T-cell (primary cell): Measurements from ENCODE around the gene ZC2HC1C. TPM values are rescaled to one million over a fixed set of nuclear protein-coding genes. Genes with fewer than 3 reads are reported as not detected.

ENCODE experiments used
- ATAC-seq, 4 experiments: fragments of 200-7000 bp in 3 of 4; fragments of 150-1000 bp in 1 of 4; cut with Tn5 transposase; replicated peaks in 1 of 4; 1 replicate in 3 of 4; 2 replicates in 1 of 4; pipeline ENCODE4 v1.10.0; 2021; ENCODE audit warnings: moderate library complexity in 3 of 4, mild to moderate bottlenecking in 2 of 4, moderate number of reproducible peaks in 1 of 4
- CTCF ChIA-PET, 2 donors: fragments of 300-600 bp; sonication (Branson Sonifier 250); formaldehyde crosslinking; loops; one replicate each; lab custom pipeline; 2022; ENCODE audit warnings: antibody characterized with exemption in 2 of 2; lab: Charles Lee
- POLR2A ChIA-PET, 2 donors: fragments of 300-600 bp; sonication (Branson Sonifier 250); formaldehyde crosslinking; loops; one replicate each; lab custom pipeline; 2022; ENCODE audit warnings: antibody characterized with exemption in 2 of 2; lab: Charles Lee
- DNase-seq, 35 experiments: peaks; one replicate each; pipeline versions ENCODE4 v3.0.0 to v3.0.0-alpha.2; 2013 to 2023
- H3K27ac ChIP-seq: one replicate; pipeline ENCODE4 v1.5.1; 2013; ENCODE audit warnings: low read length
- H3K27me3 ChIP-seq, 2 experiments: replicated peaks in 1 of 2; 1 replicate in 1 of 2; 2 replicates in 1 of 2; pipeline versions ENCODE4 v1.6.1 to v1.7.0; 2013; ENCODE audit warnings: low read length in 1 of 2, mixed read lengths in 1 of 2; ENCODE audit not compliant: control insufficient read depth in 2 of 2, insufficient read depth in 2 of 2; ENCODE audit errors: extremely low read depth in 1 of 2
- H3K36me3 ChIP-seq, 2 donors: 1 replicate in 1 of 2; 2 replicates in 1 of 2; pipeline versions ENCODE4 v1.6.1 to v1.7.0; 2013; ENCODE audit warnings: low read length in 1 of 2; ENCODE audit not compliant: control insufficient read depth in 2 of 2, insufficient read depth in 1 of 2; ENCODE audit errors: extremely low read depth in 1 of 2
- H3K4me1 ChIP-seq, 2 experiments: 1 replicate in 1 of 2; 2 replicates in 1 of 2; pipeline versions ENCODE4 v1.6.1 to v1.7.0; 2013; ENCODE audit warnings: low read length in 2 of 2, mixed read lengths in 1 of 2; ENCODE audit not compliant: insufficient read depth in 2 of 2, control insufficient read depth in 1 of 2; ENCODE audit errors: extremely low read depth in 1 of 2
- H3K4me3 ChIP-seq, 2 donors: 1 replicate in 1 of 2; 2 replicates in 1 of 2; pipeline versions ENCODE4 v1.5.1 to v1.7.0; 2013; ENCODE audit warnings: mild to moderate bottlenecking in 2 of 2, low read length in 1 of 2, moderate library complexity in 1 of 2; ENCODE audit not compliant: control insufficient read depth in 1 of 2; ENCODE audit errors: extremely low read depth in 1 of 2
- H3K9me3 ChIP-seq: 2 replicates; pipeline ENCODE4 v1.7.0; 2013
- H3K27ac Mint-ChIP-seq, 2 donors: one replicate each; pipeline ENCODE4 v1.8.0; 2020 to 2021; ENCODE audit warnings: mild to moderate bottlenecking in 2 of 2, mixed read lengths in 2 of 2
- H3K27me3 Mint-ChIP-seq, 2 donors: one replicate each; pipeline ENCODE4 v1.8.0; 2021 to 2022; ENCODE audit warnings: mixed read lengths in 2 of 2
- H3K36me3 Mint-ChIP-seq: one replicate; pipeline ENCODE4 v1.8.0; 2021; ENCODE audit warnings: mixed read lengths
- H3K4me1 Mint-ChIP-seq, 3 donors: one replicate each; pipeline ENCODE4 v1.8.0; 2020 to 2022; ENCODE audit warnings: mixed read lengths in 3 of 3, mild to moderate bottlenecking in 1 of 3
- H3K4me3 Mint-ChIP-seq, 3 donors: one replicate each; pipeline ENCODE4 v1.8.0; 2020 to 2022; ENCODE audit warnings: mild to moderate bottlenecking in 3 of 3, mixed read lengths in 3 of 3, moderate library complexity in 3 of 3
- H3K9me3 Mint-ChIP-seq, 3 donors: one replicate each; pipeline ENCODE4 v1.8.0; 2020 to 2022; ENCODE audit warnings: mixed read lengths in 3 of 3
- whole genome bisulfite sequencing: methylation state at CpG from one replicate; pipeline ENCODE4 v1.1.5; 2013; ENCODE audit warnings: missing lambda C conversion rate; ENCODE audit not compliant: insufficient coverage; 5-methylcytosine and 5-hydroxymethylcytosine counted together
- total RNA-seq, 35 experiments: library from RNA in 6 of 35; stranded (reverse) in 6 of 35; fragments of 120-200 nt in 1 of 35; gene quantifications; one replicate each; pipeline versions ENCODE4 v1.2.1 to v1.2.4 and lab custom pipeline; 2013 to 2026

The ZC2HC1C gene
- total RNA-seq, 5 donors from 2014 or later (not counting 1 experiment from before 2014, with no cell fraction given), result 0.36 to 1.3 (median 0.56) TPM; not detected in 1

DNA sequence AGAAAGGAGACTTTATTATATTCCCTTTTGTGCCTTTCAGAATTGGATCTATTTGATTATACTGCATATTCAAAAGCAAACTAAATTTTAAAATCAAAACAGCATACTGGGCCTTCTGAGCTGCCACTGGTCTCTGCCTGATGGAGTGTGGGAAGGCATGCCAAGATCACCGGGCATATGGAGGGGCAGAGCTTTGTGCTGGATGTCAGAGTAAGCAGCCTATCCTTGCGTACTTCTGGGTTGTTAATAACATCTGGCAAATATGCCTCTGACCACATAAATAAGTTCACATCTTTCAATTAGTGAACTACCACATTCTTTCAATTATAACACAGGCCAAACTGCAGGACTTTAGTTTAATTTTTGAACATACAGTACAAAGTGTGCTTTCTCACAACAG lies 36.5 kb upstream of the ZC2HC1C start:
- no peak overlapping the region for H3K27ac Mint-ChIP-seq
- CTCF ChIA-PET, result no interaction called here

DNA sequence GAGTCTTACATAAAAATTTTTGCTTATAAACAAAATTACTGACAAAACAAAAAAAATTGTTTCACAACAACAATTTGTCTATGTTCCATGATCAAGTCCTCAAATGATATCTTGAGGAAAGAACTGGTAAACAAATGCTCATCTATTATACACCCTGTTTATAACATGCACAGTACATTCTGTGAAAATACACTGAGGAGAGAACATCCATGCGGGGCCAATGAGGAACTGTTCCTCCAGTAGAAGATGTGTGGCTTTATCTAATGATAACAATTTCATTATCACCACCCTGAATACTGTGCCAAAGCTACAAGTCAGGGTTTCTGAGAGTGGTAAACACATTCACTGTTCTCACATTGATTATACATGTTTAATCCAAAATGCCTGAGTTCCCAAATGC lies 28.9 kb upstream of the ZC2HC1C start:
- peaks cover 0 to 4% of the 10 kb centered on the region in 2 experiments for H3K4me1 ChIP-seq
- Mint-ChIP-seq H3K9me3 (no peaks in the 10 kb centered on the region), H3K36me3 (peaks cover 33% of the 10 kb centered on the region), H3K27ac (no peak overlapping the region), H3K4me1 (peaks cover 12 to 16% (median 16%) of the 10 kb centered on the region in 3 donors), H3K27me3 (no peaks in the 10 kb centered on the region), H3K4me3 (no peak overlapping the region)
- DNase-seq (no peak), ATAC-seq (no peak)
- no peak overlapping the region for H3K4me3 ChIP-seq
- H3K27ac ChIP-seq, result no peak overlapping the region
- ChIA-PET CTCF (no interaction called here), POLR2A (interaction anchor here in 1 of 2 donors (0.8 kb wide), 1 partner anchor 35 kb away, joined by 3 read pairs; no protein-coding TSS in a partner anchor)
- no peaks in the 10 kb centered on the region for H3K27me3 ChIP-seq
- no CpG with 5 or more reads among the region's 1 CpG for WGBS
- no peaks in the 10 kb centered on the region for H3K9me3 ChIP-seq
- peaks cover 4 to 31% of the 10 kb centered on the region in 2 donors for H3K36me3 ChIP-seq

More for the DNA sequence above, 36.5 kb upstream of the ZC2HC1C start:
- POLR2A ChIA-PET, result no interaction called here
- ATAC-seq (no peak), DNase-seq (no peak)
- 100% methylated on average over 1 of the region's 2 CpGs for WGBS
- Mint-ChIP-seq H3K4me3 (no peak overlapping the region), H3K36me3 (peaks cover 58% of the 10 kb centered on the region), H3K4me1 (no peaks in the 10 kb centered on the region), H3K27me3 (no peaks in the 10 kb centered on the region), H3K9me3 (no peaks in the 10 kb centered on the region)
- no peaks in the 10 kb centered on the region for H3K9me3 ChIP-seq
- no peak overlapping the region for H3K27ac ChIP-seq
- peaks cover 0 to 46% of the 10 kb centered on the region in 2 donors for H3K36me3 ChIP-seq
- H3K4me1 ChIP-seq, result no peaks in the 10 kb centered on the region
- no peaks in the 10 kb centered on the region for H3K27me3 ChIP-seq
- no peak overlapping the region for H3K4me3 ChIP-seq

DNA sequence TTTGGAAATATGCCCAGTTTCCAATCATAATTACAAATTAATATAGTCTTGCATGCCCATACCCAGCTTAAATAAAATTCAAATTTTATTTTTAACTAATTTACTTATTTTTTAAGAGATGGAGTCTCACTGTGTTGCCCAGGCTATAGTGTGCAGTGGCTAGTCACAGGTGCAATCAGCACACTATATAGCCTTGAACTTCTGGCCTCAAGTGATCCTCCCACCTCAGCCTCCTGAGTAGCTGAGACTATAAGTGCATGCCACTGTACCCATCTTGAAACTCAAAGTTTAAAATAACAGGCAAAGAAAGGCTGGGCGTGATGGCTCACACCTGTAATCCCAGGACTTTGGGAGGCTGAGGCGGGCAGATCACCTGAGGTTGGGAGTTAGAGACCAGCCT lies 28.5 kb upstream of the ZC2HC1C start:
- Mint-ChIP-seq H3K27ac (no peak overlapping the region), H3K36me3 (peaks cover 28% of the 10 kb centered on the region), H3K9me3 (no peaks in the 10 kb centered on the region), H3K4me3 (no peak overlapping the region), H3K27me3 (no peaks in the 10 kb centered on the region), H3K4me1 (peaks cover 17 to 21% (median 20%) of the 10 kb centered on the region in 3 donors)
- POLR2A ChIA-PET, result interaction anchor here in 1 of 2 donors (0.8 kb wide), 1 partner anchor 36 kb away, joined by 3 read pairs; no protein-coding TSS in a partner anchor
- H3K9me3 ChIP-seq, result no peaks in the 10 kb centered on the region
- no peak overlapping the region for H3K27ac ChIP-seq
- no peaks in the 10 kb centered on the region for H3K27me3 ChIP-seq
- no peak overlapping the region for H3K4me3 ChIP-seq
- CTCF ChIA-PET, result no interaction called here
- peaks cover 4 to 31% of the 10 kb centered on the region in 2 donors for H3K36me3 ChIP-seq
- ATAC-seq, result no peak
- WGBS, result 94% methylated on average over 2 of the region's 2 CpGs
- peaks cover 0 to 4% of the 10 kb centered on the region in 2 experiments for H3K4me1 ChIP-seq
- DNase-seq, result no peak

DNA sequence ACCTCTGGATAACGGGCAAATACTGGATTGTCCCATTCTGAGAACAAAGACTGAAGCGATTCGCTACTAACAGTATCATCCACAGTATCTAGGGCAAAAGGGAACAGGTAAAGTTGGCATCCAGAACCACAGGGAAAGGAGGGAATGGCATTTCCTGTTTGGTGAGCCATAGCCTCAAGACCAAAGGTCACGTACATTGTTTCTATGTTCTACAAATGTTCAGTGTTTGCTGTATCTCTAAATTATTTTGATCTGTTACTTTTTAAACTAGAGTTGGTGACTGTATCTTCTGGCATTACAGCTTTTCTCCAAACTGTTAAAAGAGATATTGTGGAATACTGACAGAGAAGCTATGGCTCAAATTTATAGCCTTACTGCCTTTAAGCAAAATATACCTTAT lies 27.8 kb upstream of the ZC2HC1C start:
- 92% methylated on average over 2 of the region's 4 CpGs for WGBS
- H3K9me3 ChIP-seq, result no peaks in the 10 kb centered on the region
- no peaks in the 10 kb centered on the region for H3K27me3 ChIP-seq
- DNase-seq, result no peak
- POLR2A ChIA-PET, result interaction anchor here in 1 of 2 donors (0.9 kb wide), 1 partner anchor 25 kb away, joined by 5 read pairs; no protein-coding TSS in a partner anchor
- no peak overlapping the region for H3K4me3 ChIP-seq
- Mint-ChIP-seq H3K4me3 (no peak overlapping the region), H3K27me3 (no peaks in the 10 kb centered on the region), H3K9me3 (no peaks in the 10 kb centered on the region), H3K36me3 (peaks cover 29% of the 10 kb centered on the region), H3K27ac (no peak overlapping the region), H3K4me1 (peaks cover 23 to 26% (median 26%) of the 10 kb centered on the region in 3 donors)
- CTCF ChIA-PET, result no interaction called here
- ATAC-seq, result no peak
- peaks cover 4 to 30% of the 10 kb centered on the region in 2 donors for H3K36me3 ChIP-seq
- no peak overlapping the region for H3K27ac ChIP-seq
- peaks cover 0 to 4% of the 10 kb centered on the region in 2 experiments for H3K4me1 ChIP-seq

DNA sequence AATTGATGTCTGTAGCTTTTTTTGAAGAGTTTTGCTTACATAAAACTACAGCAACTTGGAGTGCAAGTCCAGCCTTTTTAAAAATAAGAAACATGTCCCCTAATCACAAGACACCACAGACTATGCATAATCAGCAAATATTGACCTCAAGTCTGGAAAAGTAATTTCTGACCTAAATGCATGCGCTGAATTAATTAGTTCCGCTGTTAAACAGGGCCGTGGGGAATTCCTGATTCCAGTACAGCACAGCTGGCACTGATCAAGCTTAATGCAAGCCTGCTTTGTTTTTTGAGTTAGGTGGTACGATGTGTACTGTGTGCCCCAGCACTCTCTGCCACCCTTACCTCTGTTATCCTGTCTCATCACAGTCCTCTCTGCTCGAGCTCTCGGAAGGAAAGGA lies 27.4 kb upstream of the ZC2HC1C start:
- no peak for ATAC-seq
- peaks cover 0 to 4% of the 10 kb centered on the region in 2 experiments for H3K4me1 ChIP-seq
- CTCF ChIA-PET, result no interaction called here

DNA sequence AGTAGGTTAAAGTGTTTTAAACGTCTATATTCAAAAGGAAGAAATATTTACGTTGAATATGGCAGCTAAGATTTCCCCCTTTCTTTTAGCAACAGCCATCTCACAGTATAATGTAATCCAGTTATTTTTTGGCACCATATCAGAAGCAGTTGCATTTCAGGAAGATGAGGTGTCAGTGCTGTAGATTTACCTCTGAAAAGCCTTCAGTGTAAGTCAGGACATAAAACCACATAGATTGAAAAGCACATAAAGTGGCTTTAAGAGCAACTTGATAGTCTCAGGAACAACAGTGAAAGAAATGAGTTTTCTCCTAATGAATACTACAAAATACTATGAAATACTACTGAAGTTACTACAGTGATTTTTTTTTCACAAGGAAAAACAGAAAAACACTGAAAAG lies 25.1 kb upstream of the ZC2HC1C start:
- no peak for DNase-seq
- peaks cover 44 to 50% (median 48%) of the 10 kb centered on the region in 3 donors for H3K4me1 Mint-ChIP-seq
- POLR2A ChIA-PET, result interaction anchor here in 1 of 2 donors (0.5 kb wide), 1 partner anchor 142 kb away, joined by 5 read pairs; no protein-coding TSS in a partner anchor

More for the DNA sequence above, 27.4 kb upstream of the ZC2HC1C start:
- peaks cover 28 to 30% (median 29%) of the 10 kb centered on the region in 3 donors for H3K4me1 Mint-ChIP-seq
- Histone ChIP-seq H3K4me3 (no peak overlapping the region), H3K9me3 (peaks cover 1% of the 10 kb centered on the region), H3K36me3 (peaks cover 4 to 29% of the 10 kb centered on the region in 2 donors), H3K27me3 (no peaks in the 10 kb centered on the region), H3K27ac (no peak overlapping the region)
- DNase-seq, result no peak
- POLR2A ChIA-PET, result interaction anchor here in 1 of 2 donors (0.9 kb wide), 1 partner anchor 26 kb away, joined by 5 read pairs; no protein-coding TSS in a partner anchor
- H3K9me3 Mint-ChIP-seq, result no peaks in the 10 kb centered on the region
- H3K27me3 Mint-ChIP-seq, result no peaks in the 10 kb centered on the region
- no peak overlapping the region for H3K4me3 Mint-ChIP-seq
- no peak overlapping the region for H3K27ac Mint-ChIP-seq
- H3K36me3 Mint-ChIP-seq, result peaks cover 25% of the 10 kb centered on the region
- 100% methylated on average over 1 of the region's 6 CpGs for WGBS

More for the DNA sequence above, 25.1 kb upstream of the ZC2HC1C start:
- WGBS, result no CpG with 5 or more reads among the region's 2 CpGs
- no peaks in the 10 kb centered on the region for H3K9me3 Mint-ChIP-seq
- Histone ChIP-seq H3K4me3 (no peak overlapping the region), H3K27me3 (no peaks in the 10 kb centered on the region), H3K4me1 (peaks cover under 1 to 4% of the 10 kb centered on the region in 2 experiments), H3K9me3 (peaks cover 2% of the 10 kb centered on the region), H3K27ac (no peak overlapping the region), H3K36me3 (peaks cover 4 to 20% of the 10 kb centered on the region in 2 donors)
- H3K36me3 Mint-ChIP-seq, result peaks cover 29% of the 10 kb centered on the region
- CTCF ChIA-PET, result no interaction called here
- H3K4me3 Mint-ChIP-seq, result no peak overlapping the region
- H3K27ac Mint-ChIP-seq, result no peak overlapping the region
- no peaks in the 10 kb centered on the region for H3K27me3 Mint-ChIP-seq
- ATAC-seq, result no peak
